GM21447 (cell line): ENCODE data around the gene DGKZ.

ENCODE experiments used
- ATAC-seq: cut with Tn5 transposase; IDR thresholded peaks from one replicate; pipeline ENCODE4 v1.9.1; 2021; ENCODE audit not compliant: unreplicated experiment

Gene DGKZ

GRCh38 chr11:46345131-46345597 lies 2.1 kb upstream of the DGKZ start:
- no peak for ATAC-seq

- ATAC-seq, result no peak
Measured at GRCh38 chr11:46345881-46346484, 1.3 kb upstream of the DGKZ start.

- ATAC-seq, result peak; percentile 3
Measured at GRCh38 chr11:46347637-46348311, 511 bp downstream of the DGKZ start.

GRCh38 chr11:46348566-46349401 lies 1.5 kb downstream of the DGKZ start:
- no peak for ATAC-seq

- ATAC-seq, result no peak
Measured at GRCh38 chr11:46350695-46351094, 3.4 kb downstream of the DGKZ start.

GRCh38 chr11:46351148-46351547 lies 3.9 kb downstream of the DGKZ start:
- ATAC-seq, result no peak

- ATAC-seq, result no peak
Measured at GRCh38 chr11:46351606-46352005, 4.3 kb downstream of the DGKZ start.

- ATAC-seq, result no peak
Measured at GRCh38 chr11:46352063-46352841, 5.0 kb downstream of the DGKZ start.

- no peak for ATAC-seq
Measured at GRCh38 chr11:46353698-46354097, 6.4 kb downstream of the DGKZ start.

GRCh38 chr11:46356924-46357482 lies 9.7 kb downstream of the DGKZ start:
- ATAC-seq, result no peak

GRCh38 chr11:46357483-46357936 lies 10.2 kb downstream of the DGKZ start:
- ATAC-seq, result no peak

- ATAC-seq, result no peak
Measured at GRCh38 chr11:46359953-46360352, 12.7 kb downstream of the DGKZ start.

GRCh38 chr11:46360878-46361277 lies 13.6 kb downstream of the DGKZ start:
- ATAC-seq, result peak; percentile 25

GRCh38 chr11:46361283-46362155 lies 14.3 kb downstream of the DGKZ start:
- ATAC-seq, result peak; percentile 95

- ATAC-seq, result no peak
Measured at GRCh38 chr11:46362156-46363030, 15.1 kb downstream of the DGKZ start.

- ATAC-seq, result no peak
Measured at GRCh38 chr11:46363031-46363407, 15.8 kb downstream of the DGKZ start.

GRCh38 chr11:46363455-46364005 lies 16.3 kb downstream of the DGKZ start:
- ATAC-seq, result no peak

- no peak for ATAC-seq
Measured at GRCh38 chr11:46364056-46364455, 16.8 kb downstream of the DGKZ start.
